Astrocyte (in vitro differentiated cells and primary cell): ENCODE results near the gene HLA-DQB2.
"Not testable (repeated sequence)": the region's sequence is repeated elsewhere in the genome, so short reads cannot be mapped to it uniquely, and the experiment has no call there.

Experiments used
- EZH2 ChIP-seq: IDR thresholded peaks from 2 replicates; pipeline ENCODE4 v1.6.1; 2012; ENCODE audit warnings: mild to moderate bottlenecking, low read length, inconsistent platforms; ENCODE audit not compliant: insufficient read depth
- TF ChIP-seq, protein P1 (sequence below): IDR thresholded peaks from 2 replicates; pipeline ENCODE4 v1.5.1; 2011; ENCODE audit warnings: low read depth, mild to moderate bottlenecking, inconsistent platforms, low read length, moderate library complexity; ENCODE audit not compliant: insufficient read depth

DNA sequence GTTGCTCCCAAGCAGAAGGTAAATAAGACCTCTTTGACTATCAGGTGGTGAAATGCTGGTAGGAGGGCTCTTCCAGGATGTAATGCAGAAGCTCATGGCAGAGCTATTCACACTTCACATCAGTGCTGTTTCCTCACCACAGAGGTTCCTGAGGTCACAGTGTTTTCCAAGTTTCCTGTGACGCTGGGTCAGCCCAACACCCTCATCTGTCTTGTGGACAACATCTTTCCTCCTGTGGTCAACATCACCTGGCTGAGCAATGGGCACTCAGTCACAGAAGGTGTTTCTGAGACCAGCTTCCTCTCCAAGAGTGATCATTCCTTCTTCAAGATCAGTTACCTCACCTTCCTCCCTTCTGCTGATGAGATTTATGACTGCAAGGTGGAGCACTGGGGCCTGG lies 17.7 kb downstream of the HLA-DQB2 start:
- TF ChIP-seq, protein P1, sequence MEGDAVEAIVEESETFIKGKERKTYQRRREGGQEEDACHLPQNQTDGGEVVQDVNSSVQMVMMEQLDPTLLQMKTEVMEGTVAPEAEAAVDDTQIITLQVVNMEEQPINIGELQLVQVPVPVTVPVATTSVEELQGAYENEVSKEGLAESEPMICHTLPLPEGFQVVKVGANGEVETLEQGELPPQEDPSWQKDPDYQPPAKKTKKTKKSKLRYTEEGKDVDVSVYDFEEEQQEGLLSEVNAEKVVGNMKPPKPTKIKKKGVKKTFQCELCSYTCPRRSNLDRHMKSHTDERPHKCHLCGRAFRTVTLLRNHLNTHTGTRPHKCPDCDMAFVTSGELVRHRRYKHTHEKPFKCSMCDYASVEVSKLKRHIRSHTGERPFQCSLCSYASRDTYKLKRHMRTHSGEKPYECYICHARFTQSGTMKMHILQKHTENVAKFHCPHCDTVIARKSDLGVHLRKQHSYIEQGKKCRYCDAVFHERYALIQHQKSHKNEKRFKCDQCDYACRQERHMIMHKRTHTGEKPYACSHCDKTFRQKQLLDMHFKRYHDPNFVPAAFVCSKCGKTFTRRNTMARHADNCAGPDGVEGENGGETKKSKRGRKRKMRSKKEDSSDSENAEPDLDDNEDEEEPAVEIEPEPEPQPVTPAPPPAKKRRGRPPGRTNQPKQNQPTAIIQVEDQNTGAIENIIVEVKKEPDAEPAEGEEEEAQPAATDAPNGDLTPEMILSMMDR, result not testable (repeated sequence)
- not testable (repeated sequence) for TF ChIP-seq EZH2
